DND-41 (cell line): Measurements from ENCODE around the gene ARMH2.
A peak's percentile ranks its signal among the peaks of the same experiment; 100 is the strongest.
"Not testable (repeated sequence)": the region's sequence is repeated elsewhere in the genome, so short reads cannot be mapped to it uniquely, and the experiment has no call there.

Experiments used
- ATAC-seq: fragments of 200-7000 bp; cut with Tn5 transposase; 3 replicates; pipeline ENCODE4 v1.9.1; 2021; ENCODE audit warnings: low read depth; ENCODE audit not compliant: insufficient read depth
- DNase-seq: peaks from one replicate; pipeline ENCODE4 v3.0.0-alpha.2; 2020
- H2AFZ ChIP-seq: 2 replicates; pipeline ENCODE4 v1.6.0; 2012; ENCODE audit warnings: low read depth, low read length
- H3K27ac ChIP-seq: 2 replicates; pipeline ENCODE4 v1.5.1; 2012; ENCODE audit warnings: low read length, inconsistent platforms
- H3K27me3 ChIP-seq: fragments of 200-600 bp; sonication (generic); 2 replicates; pipeline ENCODE4 v1.6.0; 2012; ENCODE audit warnings: low read length, mild to moderate bottlenecking, inconsistent platforms; ENCODE audit not compliant: insufficient read depth, poor library complexity
- H3K36me3 ChIP-seq: 2 replicates; pipeline ENCODE4 v1.5.1; 2012; ENCODE audit warnings: low read length, inconsistent platforms; ENCODE audit not compliant: insufficient read depth
- H3K4me1 ChIP-seq: 2 replicates; pipeline ENCODE4 v1.5.1; 2012; ENCODE audit warnings: mild to moderate bottlenecking, low read length; ENCODE audit not compliant: insufficient read depth
- H3K4me2 ChIP-seq: 2 replicates; pipeline ENCODE4 v1.6.0; 2012; ENCODE audit warnings: mild to moderate bottlenecking, moderate library complexity, low read length, inconsistent platforms; ENCODE audit not compliant: insufficient read depth
- H3K4me3 ChIP-seq, 2 experiments: fragments of 200-600 bp in 1 of 2; shearing (Covaris generic) in 1 of 2; 2 replicates each; pipeline ENCODE4 v1.5.1; 2012 to 2016; ENCODE audit warnings: inconsistent platforms in 2 of 2, low read length in 2 of 2, mild to moderate bottlenecking in 2 of 2, low read depth in 1 of 2, moderate library complexity in 1 of 2
- H3K79me2 ChIP-seq: 2 replicates; pipeline ENCODE4 v1.6.0; 2012; ENCODE audit warnings: low read length, inconsistent platforms; ENCODE audit not compliant: insufficient read depth
- H3K9ac ChIP-seq: 2 replicates; pipeline ENCODE4 v1.6.0; 2012; ENCODE audit warnings: low read depth, mild to moderate bottlenecking, inconsistent platforms, low read length, moderate library complexity
- H3K9me3 ChIP-seq: 2 replicates; pipeline ENCODE4 v1.5.1; 2012; ENCODE audit warnings: low read length, moderate library complexity, mild to moderate bottlenecking, inconsistent platforms; ENCODE audit not compliant: insufficient read depth, severe bottlenecking
- H4K20me1 ChIP-seq: 2 replicates; pipeline ENCODE4 v1.6.0; 2012; ENCODE audit warnings: low read length; ENCODE audit not compliant: insufficient read depth
- EZH2 ChIP-seq: IDR thresholded peaks from 3 replicates; pipeline ENCODE4 v1.6.1; 2012; ENCODE audit warnings: borderline replicate concordance, low read depth, mild to moderate bottlenecking, moderate library complexity, low read length, inconsistent platforms; ENCODE audit not compliant: severe bottlenecking
- TF ChIP-seq, protein P1 (sequence below): IDR thresholded peaks from 2 replicates; pipeline ENCODE4 v1.5.1; 2012; ENCODE audit warnings: borderline replicate concordance, low read length, moderate library complexity, mild to moderate bottlenecking; ENCODE audit not compliant: poor library complexity, severe bottlenecking; ENCODE audit errors: extremely low read depth

ARMH2 gene

DNA sequence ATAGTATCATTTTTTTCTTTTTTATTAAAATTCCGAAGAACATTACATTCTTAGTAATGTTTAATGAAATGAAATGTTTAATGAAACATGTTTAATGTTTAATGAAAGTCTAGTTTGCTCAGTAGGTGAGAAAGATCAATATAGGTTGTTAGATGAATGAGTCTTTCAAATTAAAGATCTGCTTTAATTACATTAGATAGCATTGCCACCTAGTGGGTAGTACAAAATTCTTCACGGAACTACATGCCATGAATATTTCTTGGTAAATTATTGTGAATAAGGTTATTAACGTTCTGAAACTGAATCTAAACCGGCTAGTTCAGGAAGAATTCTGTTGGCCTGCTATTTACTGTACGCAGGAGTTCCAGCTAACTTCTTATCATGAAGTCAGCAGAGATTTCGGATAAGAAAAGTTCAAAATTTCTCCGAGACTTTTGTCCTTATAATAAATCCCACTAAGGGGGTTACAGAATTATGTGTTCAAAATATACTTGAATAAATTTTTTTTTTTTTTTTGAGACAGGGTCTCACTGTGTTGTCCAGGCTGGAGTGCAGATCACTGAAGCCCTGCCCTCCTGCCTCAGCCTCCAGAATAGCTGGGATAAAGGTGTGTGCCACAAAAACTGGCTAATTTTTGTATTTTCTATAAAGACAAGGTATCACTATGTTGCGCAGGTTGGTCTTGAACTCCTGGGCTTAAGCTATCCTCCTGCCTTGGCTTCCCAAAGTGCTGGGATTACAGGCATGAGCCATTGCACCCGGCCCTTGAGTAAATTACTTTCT is 31.8 kb downstream of the ARMH2 start:
- ATAC-seq (peak; percentile 64), DNase-seq (no peak)
- H3K79me2 ChIP-seq: no peaks in the 10 kb centered on the region
- H4K20me1 ChIP-seq: no peaks in the 10 kb centered on the region
- no peak overlapping the region for H3K4me3 ChIP-seq
- H3K9me3 ChIP-seq: no peaks in the 10 kb centered on the region
- H3K36me3 ChIP-seq: no peaks in the 10 kb centered on the region
- TF ChIP-seq EZH2: no peak
- TF ChIP-seq, protein P1, sequence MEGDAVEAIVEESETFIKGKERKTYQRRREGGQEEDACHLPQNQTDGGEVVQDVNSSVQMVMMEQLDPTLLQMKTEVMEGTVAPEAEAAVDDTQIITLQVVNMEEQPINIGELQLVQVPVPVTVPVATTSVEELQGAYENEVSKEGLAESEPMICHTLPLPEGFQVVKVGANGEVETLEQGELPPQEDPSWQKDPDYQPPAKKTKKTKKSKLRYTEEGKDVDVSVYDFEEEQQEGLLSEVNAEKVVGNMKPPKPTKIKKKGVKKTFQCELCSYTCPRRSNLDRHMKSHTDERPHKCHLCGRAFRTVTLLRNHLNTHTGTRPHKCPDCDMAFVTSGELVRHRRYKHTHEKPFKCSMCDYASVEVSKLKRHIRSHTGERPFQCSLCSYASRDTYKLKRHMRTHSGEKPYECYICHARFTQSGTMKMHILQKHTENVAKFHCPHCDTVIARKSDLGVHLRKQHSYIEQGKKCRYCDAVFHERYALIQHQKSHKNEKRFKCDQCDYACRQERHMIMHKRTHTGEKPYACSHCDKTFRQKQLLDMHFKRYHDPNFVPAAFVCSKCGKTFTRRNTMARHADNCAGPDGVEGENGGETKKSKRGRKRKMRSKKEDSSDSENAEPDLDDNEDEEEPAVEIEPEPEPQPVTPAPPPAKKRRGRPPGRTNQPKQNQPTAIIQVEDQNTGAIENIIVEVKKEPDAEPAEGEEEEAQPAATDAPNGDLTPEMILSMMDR: peak; percentile 57
- no peak overlapping the region; the same call in 1 of the 2 replicates for H2AFZ ChIP-seq
- H3K9ac ChIP-seq: no peak overlapping the region
- no peak overlapping the region for H3K27ac ChIP-seq
- H3K4me2 ChIP-seq: no peak overlapping the region
- no peaks in the 10 kb centered on the region for H3K27me3 ChIP-seq
- no peaks in the 10 kb centered on the region; the same call in 1 of the 2 replicates for H3K4me1 ChIP-seq

DNA sequence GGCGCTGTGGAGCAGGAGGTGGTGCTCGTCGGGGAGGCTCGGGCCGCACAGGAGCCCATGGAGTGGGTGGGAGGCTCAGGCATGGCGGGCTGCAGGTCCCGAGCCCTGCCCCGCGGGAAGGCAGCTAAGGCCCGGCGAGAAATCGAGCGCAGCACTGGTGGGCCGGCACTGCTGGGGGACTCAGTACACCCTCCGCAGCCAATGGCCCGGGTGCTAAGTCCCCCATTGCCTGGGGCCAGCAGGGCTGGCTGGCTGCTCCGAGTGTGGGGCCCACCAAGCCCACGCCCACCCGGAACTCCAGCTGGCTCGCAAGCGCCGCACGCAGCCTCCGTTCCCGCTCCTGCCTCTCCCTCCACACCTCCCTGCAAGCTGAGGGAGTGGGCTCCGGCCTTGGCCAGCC is 32.7 kb downstream of the ARMH2 start:
- not testable (repeated sequence) for H3K79me2 ChIP-seq, H3K36me3 ChIP-seq, H4K20me1 ChIP-seq, DNase-seq, H3K27ac ChIP-seq, H3K4me1 ChIP-seq, H3K27me3 ChIP-seq, ATAC-seq, H3K4me2 ChIP-seq, H3K4me3 ChIP-seq, H3K9ac ChIP-seq, H3K9me3 ChIP-seq, H2AFZ ChIP-seq

DNA sequence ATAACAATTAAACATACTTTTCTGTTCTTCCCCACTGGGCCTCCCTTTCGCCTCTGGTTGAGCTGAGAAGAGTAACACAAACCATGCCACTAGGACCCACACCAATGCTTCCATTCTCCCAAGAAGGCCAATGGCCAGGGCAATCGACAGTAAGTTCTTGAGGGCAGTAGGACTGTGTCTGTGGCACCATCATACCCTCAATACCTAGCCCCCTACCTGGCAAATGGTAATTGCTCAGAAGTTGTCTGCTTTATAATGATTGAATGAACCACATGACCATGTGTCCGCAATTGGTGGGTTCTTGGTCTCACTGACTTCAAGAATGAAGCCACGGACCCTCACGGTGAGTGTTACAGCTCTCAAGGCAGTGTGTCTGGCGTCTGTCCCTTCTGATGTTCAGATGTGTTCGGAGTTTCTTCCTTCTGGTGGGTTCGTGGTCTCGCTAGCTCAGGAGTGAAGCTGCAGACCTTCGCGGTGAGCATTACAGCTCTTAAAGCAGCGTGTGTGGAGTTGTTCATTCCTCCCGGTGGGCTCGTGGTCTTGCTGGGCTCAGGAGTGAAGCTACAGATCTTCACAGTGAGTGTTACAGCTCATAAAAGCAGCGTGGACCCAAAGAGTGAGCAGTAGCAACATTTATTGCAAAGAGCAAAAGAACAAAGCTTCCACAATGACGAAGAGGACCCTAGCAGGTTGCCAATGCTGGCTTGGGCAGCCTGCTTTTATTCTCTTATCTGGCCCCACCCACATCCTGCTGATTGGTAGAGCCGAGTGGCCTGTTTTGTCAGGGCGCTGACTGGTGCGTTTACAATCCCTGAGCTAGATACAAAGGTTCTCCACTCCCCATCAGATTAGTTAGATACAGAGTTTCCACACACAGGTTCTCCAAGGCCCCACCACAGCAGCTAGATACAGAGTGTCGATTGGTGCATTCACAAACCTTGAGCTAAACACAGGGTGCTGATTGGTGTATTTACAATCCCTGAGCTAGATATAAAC is 33.6 kb downstream of the ARMH2 start:
- ATAC-seq: 0 out of 3 replicates have a peak, but pooled peaks have one; percentile 8
- H2AFZ ChIP-seq, H3K4me3 ChIP-seq, H4K20me1 ChIP-seq, H3K4me1 ChIP-seq, H3K36me3 ChIP-seq, H3K27ac ChIP-seq, H3K9me3 ChIP-seq, H3K4me2 ChIP-seq, H3K27me3 ChIP-seq, H3K9ac ChIP-seq, H3K79me2 ChIP-seq: not testable (repeated sequence)
- peak; percentile 40 for DNase-seq

DNA sequence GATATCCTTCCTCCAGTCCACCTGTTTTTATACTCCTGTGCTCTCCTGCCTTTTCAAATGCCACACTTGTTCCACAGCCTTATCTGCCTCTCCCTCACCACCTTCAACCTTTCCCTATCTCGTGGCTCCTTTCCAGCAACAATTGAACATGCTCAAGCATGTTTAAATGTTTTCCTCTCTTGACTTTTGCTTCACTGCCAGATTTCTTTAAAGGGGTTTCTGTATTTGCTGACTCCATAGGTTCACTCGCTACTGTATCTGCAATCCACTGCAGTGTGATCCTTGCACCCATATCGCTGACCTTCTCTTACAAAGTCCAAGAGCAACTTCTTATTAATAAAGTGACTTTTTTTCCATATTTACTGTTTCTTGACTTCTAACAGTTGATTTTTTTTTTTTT is 35.1 kb downstream of the ARMH2 start:
- no peak for DNase-seq
- TF ChIP-seq EZH2: no peak
- TF ChIP-seq, protein P1: no peak
- no peaks in the 10 kb centered on the region for H4K20me1 ChIP-seq
- H3K4me3 ChIP-seq: no peak overlapping the region
- no peak overlapping the region for H3K9ac ChIP-seq
- H3K79me2 ChIP-seq: no peaks in the 10 kb centered on the region
- H3K36me3 ChIP-seq: no peaks in the 10 kb centered on the region
- H3K4me1 ChIP-seq: no peaks in the 10 kb centered on the region; the same call in 1 of the 2 replicates
- ATAC-seq: no peak
- H2AFZ ChIP-seq: no peak overlapping the region
- H3K4me2 ChIP-seq: no peak overlapping the region
- no peaks in the 10 kb centered on the region for H3K27me3 ChIP-seq
- H3K27ac ChIP-seq: no peak overlapping the region
- no peaks in the 10 kb centered on the region for H3K9me3 ChIP-seq
